UCSD-AML1 (cell line): ENCODE data around the gene DVL1.
A peak's percentile ranks its signal among the peaks of the same experiment; 100 is the strongest.
"Not testable (repeated sequence)": the region's sequence is repeated elsewhere in the genome, so short reads cannot be mapped to it uniquely, and the experiment has no call there.

Source experiments
- DNase-seq: peaks from one replicate; lab custom pipeline; 2025; ENCODE audit not compliant: unreplicated experiment; lab: John Stamatoyannopoulos, UW

DVL1 gene

DNA sequence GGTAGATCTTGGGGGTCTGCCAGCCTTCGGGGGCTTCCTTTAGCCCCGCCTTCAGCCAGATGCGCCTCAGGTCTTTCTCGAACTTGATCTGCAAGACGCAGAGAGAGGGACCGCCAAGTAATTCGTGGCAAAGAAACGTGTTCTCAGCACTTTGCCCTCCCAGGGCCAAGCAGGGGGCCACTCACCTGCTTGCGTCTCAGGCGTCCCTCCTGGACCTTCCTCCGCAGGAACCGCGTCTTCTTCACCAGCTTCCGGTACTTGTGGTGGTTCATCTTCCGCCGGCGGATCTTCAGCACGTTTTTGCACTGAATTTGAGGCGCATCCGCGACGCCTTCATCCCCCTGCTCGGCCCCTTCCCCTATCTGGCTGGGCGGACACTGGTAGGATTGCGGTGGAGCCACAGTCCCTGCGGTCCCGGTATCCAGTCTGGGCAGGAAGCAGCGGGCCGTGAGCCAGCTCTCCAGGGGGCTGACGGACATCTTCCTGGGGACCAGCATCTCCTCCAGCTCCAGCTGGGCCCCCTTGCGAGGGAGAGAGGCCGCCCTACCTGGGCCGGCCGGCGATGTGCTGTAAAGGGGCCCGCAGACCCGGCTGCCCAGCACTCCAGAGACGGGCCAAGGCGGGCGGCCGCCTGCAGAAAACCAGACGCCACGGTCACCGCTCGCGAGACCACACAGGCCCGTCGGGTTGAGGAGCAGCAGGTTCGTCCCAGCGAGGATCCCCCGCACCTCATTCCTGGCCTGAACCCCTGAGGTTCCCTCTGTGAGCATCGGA is 24.8 kb upstream of the DVL1 start:
- no peak for DNase-seq

DNA sequence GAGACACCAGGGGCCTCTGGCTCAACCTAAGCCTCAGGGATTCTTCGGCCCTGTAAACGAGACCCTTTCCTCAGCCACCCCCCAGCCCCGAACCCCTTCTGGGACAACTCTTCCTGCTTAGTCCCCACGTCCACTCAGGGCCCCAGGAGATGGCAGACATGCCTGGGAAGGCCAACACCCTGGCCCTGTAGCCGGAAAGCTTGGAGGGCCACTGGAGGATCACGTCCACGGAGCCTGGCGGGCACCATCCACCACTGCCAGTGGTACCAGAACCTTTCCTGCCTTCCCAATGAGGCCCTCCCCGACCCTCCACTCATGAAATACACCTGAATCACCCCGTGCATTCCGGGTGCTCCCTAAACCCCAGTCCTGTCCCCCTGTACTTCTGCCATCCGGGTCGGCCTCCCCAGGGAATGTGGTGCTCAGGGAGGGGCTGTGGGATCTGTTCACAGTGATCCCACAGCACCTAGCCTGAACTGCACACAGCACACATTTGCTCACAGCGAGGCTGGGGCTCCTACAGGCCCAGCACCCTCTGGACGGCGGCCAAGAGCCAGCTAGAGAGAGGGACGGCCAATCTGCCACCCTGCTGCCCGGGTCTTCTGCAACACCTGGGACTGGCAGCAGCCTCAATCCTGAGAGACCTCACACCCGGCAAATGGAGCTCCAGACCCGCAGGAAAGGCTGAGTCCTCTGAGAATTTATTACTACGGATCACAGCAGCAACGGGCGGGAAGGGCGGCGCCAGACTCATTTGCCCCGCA is 24.0 kb upstream of the DVL1 start:
- DNase-seq, result no peak

DNA sequence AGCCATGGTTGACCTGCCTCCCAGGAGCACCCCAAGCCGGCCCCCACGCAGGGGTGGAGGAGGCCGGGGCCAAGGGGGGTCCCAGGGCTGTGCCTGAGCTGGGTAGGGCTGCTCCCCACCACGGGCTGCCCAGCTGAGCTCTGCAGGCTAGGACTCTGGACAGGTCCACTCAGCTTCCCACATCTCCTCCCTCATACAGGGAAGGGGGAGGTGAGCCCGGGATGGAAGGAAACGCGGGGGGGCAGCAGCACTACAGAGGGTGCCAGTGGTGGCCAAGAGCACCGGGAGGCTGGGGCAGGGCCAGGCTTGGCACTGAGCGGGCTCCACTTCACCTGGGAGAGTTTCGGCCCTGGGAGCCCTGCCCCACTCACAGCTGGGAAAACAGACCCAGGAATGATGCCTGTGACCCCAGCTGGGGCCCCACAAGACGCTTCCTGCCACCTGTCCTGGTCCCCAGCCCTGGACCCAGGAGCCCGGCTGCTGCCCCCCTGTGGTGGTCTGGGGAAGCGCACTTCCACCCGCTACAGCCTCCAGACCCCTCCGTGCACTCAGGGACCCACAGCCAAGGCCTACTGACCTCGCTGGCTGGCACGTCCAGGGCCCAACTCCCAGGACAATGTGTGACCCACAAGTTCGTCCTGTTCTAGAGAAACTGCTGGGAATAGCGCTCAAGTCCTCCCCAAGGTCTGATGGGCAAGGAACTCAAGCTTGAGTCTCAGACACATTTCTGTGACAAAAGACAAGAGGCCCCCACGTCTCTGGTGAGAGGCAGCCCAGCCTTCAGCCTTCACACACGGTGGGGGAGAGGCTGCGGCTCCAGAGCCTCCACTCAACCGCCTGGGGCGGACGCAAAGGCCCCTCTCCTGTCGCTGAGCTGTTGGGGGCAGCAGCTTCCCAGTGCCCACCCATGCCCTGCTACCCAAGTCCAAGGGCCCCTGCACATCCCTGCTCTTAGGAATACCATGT is 22.8 kb upstream of the DVL1 start:
- peak; percentile 75 for DNase-seq

DNA sequence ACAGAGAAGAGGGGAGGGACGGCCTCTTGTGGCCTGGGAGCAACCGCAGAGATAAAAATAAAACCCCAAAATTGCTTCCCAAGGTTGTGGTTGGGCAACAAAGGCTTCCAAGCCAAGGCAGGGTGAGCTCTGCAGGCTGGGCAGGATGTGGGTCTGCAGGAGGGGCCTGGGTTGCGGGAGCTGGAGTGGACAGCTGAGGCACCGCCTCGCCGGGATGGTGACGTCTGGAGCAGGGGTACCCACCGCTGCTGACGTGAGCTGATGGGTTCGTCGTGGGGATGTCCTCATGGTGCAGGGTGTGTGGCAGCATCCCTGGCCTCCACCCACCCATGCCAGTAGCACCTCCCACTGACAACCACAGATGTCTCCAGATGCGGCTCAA is 22.1 kb upstream of the DVL1 start:
- peak; percentile 75 for DNase-seq

DNA sequence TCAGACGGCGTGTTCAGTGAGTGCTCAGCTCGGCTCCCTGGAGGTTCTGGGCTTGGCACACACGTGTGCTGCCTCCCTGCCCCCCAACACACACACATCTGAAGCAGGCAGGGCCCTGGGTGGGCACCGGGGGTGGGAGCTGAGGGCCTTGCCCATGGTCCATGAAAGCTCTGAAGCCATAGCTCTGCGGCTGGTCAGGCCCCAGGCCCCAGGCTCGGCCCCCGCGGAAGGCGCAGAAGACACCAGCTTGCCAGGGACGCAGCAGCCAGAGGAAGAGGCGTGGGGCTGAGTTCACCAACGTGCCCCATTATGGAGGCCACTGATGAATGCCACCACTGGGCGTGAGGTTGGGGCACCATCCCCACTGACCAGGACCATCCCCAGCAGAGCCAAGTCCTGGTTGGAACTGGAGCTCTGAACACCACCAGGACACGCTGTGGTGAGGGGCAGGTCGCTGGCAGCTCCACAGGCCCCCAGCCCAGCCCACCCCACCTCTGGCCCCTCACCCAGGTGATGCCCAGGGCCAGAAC is 21.6 kb upstream of the DVL1 start:
- DNase-seq, result no peak

DNA sequence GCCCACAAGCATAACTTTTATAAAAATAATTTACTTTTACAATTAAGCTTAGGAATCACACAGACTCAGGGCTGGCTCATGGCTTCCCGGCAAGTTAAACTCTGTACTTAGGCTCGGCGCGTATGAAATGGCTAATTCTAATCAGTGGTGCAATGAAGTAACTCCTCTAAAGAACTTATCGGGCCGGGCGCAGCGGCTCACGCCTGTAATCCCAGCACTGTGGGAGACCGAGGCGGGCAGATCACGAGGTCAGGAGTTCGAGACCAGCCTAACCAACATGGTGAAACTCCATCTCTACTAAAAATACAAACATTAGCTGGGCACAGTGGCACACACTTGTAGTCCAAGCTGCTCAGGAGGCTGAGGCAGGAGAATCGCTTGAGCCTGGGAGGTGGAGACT is 20.9 kb upstream of the DVL1 start:
- DNase-seq, result not testable (repeated sequence)

DNA sequence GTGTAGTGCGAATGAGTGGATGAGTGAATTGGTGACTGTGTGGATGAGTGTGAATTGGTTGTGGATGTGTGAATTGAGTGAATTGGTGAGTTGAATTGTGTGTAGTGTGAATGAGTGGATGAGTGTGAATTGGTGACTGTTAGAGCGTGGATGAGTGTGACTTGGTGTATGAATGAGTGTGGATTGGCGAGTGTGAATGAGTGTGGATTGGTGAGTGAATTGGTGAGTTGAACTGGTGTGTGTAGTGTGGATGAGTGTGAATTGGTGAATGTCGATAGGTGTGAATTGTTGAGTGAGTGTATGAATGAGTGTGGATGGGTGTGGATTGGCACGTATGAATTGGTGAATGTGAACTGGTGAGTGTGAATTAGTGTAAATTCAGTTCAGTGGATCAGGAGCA is 18.1 kb upstream of the DVL1 start:
- no peak for DNase-seq

DNA sequence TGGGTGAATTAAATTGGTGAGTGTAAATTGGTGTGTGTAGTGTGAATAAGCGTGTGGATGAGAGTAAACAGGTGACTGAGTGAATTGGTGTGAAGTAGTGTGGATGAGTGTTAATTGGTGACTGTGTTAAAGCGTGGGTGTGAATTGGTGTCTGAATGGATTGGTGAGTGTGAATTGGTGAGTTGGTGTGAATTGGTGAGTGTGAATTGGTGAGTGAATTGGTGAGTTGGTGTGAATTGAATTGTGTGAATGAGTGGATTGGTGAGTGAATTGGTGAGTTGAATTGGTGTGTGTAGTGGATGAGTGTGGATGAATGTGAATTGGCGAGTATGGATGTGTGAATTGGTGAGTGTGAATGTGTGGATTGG is 17.5 kb upstream of the DVL1 start:
- no peak for DNase-seq

DNA sequence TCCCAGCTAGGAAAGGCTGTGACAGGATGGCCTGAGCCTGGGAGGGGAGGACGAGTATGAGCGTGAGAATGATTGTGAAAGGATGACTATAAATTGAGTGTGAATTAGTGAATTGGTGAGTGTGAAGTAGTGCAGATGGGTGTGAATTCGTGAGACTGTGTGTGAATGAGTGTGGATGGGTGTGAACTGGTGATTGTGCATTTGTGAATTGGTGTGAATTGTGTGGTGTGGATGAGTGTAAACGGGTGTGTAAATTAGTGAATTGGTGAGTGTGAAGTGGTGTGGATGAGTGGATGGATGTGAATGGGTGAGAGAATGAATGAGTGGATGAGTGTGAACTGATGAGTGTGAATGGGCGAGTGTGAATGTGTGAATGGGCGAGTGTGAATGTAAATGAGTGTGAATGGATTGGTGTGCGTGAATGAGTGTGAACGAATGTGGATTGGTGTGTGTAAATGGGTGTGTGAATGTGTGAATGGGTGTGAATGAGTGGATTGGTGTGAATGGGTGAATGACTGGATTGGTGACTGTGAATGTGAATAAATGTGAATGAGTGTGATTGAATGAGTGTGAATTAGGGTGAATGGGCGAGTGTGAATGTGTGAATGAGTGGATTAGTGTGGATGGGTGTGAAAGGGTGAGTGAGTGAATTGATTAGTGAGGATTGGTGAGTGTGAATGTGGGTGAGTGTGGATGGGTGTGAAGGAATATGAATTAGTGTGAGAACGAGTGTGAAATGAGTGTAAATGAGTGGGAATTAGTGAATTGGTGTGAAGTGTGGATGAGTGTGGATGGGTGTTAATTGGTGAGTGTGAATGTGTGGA is 16.9 kb upstream of the DVL1 start:
- DNase-seq, result no peak

DNA sequence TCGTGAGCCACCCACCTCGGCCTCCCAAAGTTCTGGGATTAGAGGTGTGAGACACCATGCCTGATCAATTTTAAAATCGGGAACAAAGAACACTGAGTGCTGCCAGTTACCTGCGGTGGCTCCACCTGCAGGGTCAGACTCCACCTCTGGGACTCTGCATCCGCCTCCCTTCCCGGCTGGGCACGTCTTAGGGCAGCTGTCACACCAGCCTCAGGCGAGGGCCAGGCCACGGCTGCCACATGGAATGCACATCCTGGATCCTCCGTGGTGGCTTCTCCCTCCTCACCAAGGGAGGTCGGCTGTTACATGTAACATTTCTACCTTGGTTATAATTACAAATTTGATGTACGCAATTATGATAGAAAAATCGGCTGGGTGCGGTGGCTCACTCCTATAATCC is 15.0 kb upstream of the DVL1 start:
- DNase-seq, result no peak

DNA sequence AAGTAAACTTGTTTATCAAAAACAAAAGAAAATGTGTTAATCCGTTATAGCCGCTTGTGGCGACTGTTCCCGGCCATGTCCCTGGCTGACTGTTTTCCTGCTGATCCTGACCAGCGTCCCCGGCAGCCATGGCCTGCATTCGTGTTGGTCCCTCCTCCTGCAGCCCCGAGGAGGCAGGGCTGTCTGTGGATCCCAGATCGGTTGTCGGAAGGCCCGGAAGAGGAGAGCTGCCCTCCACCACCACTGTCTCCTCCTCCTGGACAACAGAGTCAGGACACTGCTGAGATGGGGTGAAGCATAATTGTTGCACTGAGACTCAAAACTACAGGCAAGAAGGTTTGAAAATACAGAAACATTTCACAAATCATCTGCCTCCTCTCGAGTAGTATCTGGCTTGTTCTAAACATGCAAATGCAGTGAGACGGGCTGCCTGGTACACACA is 12.8 kb upstream of the DVL1 start:
- no peak for DNase-seq

DNA sequence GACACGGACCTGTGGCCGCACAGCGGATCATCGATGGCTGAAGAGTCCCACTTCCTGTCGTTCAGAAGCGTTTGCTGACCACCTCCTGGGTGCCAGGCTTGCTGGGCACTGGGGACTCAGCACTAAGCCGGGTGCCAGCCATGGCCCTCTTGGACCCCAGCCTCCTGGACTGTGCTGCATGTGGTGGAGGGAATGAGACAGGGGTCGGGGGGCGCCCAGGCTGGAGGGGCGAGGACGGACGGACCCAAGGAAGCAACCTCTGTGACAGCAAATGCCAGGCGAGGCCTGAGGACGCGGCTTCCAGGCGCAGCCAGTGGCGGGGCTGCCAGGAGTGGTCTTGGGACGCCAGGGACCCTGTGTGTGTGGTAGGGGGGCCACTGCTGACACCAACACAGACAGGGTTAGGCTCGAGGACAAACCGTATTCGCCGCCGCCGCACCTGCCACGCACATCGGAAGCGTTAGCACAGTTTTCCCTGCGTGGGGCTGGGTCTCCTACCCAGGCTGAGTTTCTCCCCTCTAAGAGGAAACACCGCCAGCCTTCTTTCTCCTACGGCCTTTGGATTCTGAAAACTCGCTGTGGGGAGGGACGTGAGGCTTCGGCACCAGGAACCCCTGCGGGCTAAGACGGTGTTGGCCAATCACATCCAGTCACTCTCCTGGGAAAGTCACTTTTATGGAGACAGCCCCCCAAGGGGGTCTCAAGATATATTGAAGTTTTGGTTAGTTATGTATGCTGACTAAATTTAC is 12.2 kb upstream of the DVL1 start:
- no peak for DNase-seq

DNA sequence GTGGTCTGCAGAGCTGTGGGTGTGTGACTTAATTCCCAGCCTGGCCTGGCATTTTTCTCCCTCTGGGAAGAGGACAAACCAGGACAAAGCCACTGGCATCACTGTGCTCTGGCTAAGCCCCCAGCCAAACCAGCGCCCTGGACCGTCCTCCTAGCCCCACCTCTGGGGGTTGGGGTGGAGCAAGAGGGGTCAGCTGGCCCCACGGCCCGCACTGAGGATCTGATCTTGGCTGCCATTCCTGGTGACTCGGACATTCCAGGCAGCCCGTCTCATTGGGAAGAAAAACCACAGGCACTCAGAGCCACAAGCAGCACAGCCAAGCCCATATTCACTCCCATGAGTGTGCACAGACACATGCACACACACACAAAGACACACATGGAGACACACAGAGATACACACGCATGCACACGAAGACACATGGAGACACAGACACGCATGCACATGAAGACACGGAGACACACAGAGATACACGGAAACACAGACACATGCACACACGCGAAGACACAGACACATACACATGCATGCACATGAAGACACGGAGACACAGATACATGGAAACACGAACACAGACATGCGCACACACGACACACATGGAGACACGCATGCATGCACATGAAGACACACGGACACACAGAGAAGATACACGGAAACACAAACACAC is 11.4 kb upstream of the DVL1 start:
- no peak for DNase-seq

DNA sequence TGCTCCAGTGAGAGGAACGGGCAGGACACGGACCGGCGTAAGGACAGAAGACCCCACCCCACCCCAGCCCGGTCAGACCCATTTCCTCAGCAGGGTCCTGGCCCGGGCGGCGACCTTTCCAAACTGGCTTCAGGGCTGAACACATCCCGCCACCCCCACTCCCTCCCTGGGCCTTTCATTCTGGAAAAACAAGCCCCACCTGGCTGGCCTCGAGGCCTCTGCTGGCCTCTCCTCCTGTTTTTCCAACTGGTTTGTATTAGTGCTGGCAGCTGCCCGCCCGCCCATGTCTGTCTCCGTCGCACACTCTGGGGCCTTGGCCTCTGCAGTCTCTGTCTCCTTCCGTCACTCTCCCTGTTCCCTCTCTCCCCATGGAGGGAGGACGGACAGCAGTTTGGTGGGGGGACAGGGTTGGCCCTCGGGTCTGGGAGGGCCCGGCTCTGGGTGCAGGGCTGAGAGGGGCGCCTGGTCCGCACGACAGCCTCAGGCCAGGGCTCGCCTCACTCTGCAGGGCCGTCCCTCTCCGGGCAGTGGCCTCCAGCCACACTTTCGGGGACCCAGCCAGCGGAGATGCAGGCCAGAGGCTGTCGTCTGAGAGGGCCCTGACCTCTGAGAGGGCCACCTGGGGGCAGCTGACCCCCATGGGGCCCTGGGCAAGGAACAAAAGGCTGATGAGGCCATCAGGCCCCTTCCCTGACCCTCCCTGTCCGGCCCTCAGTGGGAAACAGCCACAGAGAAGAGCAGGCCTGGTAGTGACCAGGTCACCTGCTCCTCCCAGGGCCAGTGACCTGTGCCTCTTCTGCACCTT is 10.6 kb upstream of the DVL1 start:
- no peak for DNase-seq

DNA sequence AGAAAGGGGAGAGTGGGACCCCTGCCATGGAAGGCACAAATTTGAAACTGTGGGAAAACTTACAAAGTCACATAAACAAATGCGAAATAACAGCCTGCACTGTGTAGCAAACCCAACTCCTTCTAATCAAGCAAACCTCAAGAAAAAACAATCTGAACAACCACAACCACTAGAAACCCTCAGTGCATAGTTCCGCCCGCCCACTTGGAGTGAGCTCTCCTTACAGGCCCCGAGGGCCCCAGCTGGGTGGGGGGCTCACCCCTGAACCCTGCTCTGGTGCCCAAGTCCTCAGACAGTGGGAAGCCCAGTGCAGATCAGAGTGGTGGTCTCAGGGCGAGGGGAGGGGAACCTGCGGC is 10.1 kb upstream of the DVL1 start:
- no peak for DNase-seq

DNA sequence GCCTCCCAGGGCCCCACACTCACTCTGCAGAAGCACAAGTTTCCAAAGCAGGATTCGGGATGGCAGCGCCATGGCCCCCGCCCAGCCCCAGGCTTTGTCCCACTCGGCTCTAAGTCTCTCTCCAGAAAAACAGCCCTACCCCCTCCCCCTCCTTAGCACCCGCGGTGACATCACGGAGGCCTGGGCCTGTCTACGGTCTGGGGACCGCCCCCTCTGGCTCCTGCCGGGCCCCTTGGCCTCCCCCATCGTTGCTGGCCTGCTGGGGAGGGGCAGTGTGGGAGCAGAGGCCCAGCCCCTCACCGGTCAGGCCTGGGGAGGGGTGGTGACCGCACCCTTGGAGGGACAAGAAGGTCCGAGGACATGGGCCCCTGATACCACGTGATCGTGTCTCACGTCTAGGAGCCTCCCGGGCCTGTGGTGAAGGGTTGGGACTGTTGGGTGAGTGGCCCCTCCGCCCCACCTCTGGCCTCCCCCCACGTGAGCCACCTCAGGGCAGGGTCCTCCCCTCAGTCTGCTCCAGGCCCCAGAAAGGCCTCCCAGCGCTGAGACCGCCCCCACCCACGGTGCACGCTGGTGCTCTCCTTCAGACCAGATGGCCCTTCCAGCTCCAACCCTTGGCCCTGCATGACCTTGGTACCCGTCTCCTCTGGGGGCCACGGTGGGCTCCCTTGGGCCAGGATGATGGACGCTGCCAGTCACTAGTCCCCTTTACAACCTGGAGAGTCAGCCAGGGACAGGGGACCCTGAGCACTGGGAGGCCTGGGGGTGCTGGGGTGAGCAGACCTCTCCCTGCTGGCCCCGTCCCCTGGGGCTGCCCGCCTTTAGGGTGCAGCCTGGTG is 9.4 kb upstream of the DVL1 start, which contains the start of gene MXRA8:
Gene MXRA8, minus strand, starts transcription at position 123 of the 839 bp plus-strand sequence. Its CDS starts 51 bp downstream, at position 72.
- DNase-seq, result no peak

DNA sequence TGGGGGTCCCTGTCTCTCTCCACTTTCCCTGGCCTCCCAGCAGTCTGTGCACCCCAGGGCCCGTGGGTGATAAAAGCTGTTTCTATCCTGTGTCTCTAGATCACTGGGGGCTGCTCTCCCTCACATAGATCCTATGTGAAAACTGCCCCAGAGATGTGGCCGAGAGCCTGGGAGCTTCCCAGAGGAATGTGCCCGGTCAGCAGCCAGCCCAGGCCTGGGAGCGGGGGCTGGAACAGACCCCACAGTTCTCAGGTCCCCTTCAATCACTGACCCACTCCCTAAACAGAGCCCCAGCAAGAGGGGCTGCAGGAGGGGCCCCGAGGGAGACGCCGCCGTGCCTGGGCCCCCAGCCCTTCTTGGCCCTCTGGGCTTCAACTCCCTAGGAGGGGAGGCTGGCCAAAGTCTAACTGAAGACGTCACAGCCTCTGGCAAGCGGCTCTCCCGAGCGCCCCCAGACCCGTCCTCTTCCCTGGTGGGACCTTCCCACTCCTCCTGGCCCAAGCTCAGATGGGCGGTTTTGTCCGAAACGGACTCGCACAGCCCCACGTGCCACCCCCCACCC is 8.7 kb upstream of the DVL1 start:
- DNase-seq, result no peak
